HCT116 (cell line): ENCODE measurements around the gene GSTA1. TPM values are rescaled to one million over a fixed set of nuclear protein-coding genes. Genes with fewer than 3 reads are reported as not detected.
"Not testable (repeated sequence)": the region's sequence is repeated elsewhere in the genome, so short reads cannot be mapped to it uniquely, and the experiment has no call there.

Experiments used
- ATAC-seq: fragments of 200-7000 bp; cut with Tn5 transposase; 2 replicates; pipeline ENCODE4 v1.9.1; 2020; ENCODE audit warnings: mild to moderate bottlenecking, moderate library complexity
- BruUV-seq: library from RNA; stranded (reverse); fragments of 400-500 nt; replicated peaks from 2 replicates; lab custom pipeline; 2021; lab: Mats Ljungman, UMichigan
- CTCF ChIA-PET: fragments of 300-600 bp; sonication (Branson Sonifier 250); formaldehyde crosslinking; loops from one replicate; lab custom pipeline; 2021; ENCODE audit warnings: antibody characterized with exemption; lab: Charles Lee
- POLR2A ChIA-PET: fragments of 300-600, 350-600 bp; sonication (Branson Sonifier 250); formaldehyde crosslinking; loops from one replicate; lab custom pipeline; 2021; ENCODE audit warnings: antibody characterized with exemption; lab: Charles Lee
- RAD21 ChIA-PET, 2 experiments: fragments of 300-600 bp; sonication (Branson Sonifier 250); formaldehyde crosslinking; loops; one replicate each; lab custom pipeline; 2023; ENCODE audit warnings: low total read pairs in 2 of 2; ENCODE audit not compliant: uncharacterized antibody in 2 of 2, unreplicated experiment in 2 of 2, low non-redundant PET in 1 of 2; lab: Charles Lee
- DNase-seq: peaks from one replicate; pipeline ENCODE4 v3.0.0-alpha.2; 2010; ENCODE audit warnings: low read depth, low spot score
- H2AFZ ChIP-seq: fragments of 200-600 bp; shearing (Covaris generic), sonication (generic); 2 replicates; pipeline ENCODE4 v1.6.1; 2017; ENCODE audit warnings: low read depth, mixed run types, mixed read lengths, antibody characterized with exemption, low read length; ENCODE audit not compliant: poor library complexity, severe bottlenecking
- H3K27ac ChIP-seq: 2 replicates; pipeline ENCODE4 v1.5.1; 2012; ENCODE audit warnings: low read depth, low read length
- H3K27me3 ChIP-seq: fragments of 200-600 bp; sonication (generic); 2 replicates; pipeline ENCODE4 v1.6.1; 2016; ENCODE audit warnings: mixed run types, low read length, mixed read lengths; ENCODE audit not compliant: insufficient read depth
- H3K36me3 ChIP-seq, 2 experiments: fragments of 200-500 bp in 1 of 2; fragments of 200-600 bp in 1 of 2; sonication (Bioruptor generic) in 1 of 2; sonication (generic) in 1 of 2; 2 replicates each; pipeline versions ENCODE4 v1.5.1 to v1.6.1; 2014 to 2016; ENCODE audit warnings: low read length in 2 of 2, inconsistent platforms in 1 of 2, mixed read lengths in 1 of 2, mixed run types in 1 of 2; ENCODE audit not compliant: insufficient read depth in 2 of 2, control insufficient read depth in 1 of 2
- H3K4me1 ChIP-seq, 2 experiments: fragments of 200-600 bp in 1 of 2; sonication (generic) in 1 of 2; 2 replicates each; pipeline versions ENCODE4 v1.5.1 to v1.6.1; 2012 to 2017; ENCODE audit warnings: low read length in 2 of 2, inconsistent platforms in 1 of 2, mild to moderate bottlenecking in 1 of 2, mixed read lengths in 1 of 2, mixed run types in 1 of 2, moderate library complexity in 1 of 2; ENCODE audit not compliant: insufficient read depth in 2 of 2, control insufficient read depth in 1 of 2
- H3K4me2 ChIP-seq: fragments of 200-600 bp; sonication (generic); 2 replicates; pipeline ENCODE4 v1.6.1; 2017; ENCODE audit warnings: mixed run types, low read length, mixed read lengths
- H3K4me3 ChIP-seq, 2 experiments: fragments of 200-600 bp in 1 of 2; sonication (generic) in 1 of 2; replicated peaks in 1 of 2; 2 replicates each; pipeline ENCODE4 v1.5.1; 2011 to 2016; ENCODE audit warnings: low read length in 2 of 2, control low read depth in 1 of 2, low read depth in 1 of 2, mild to moderate bottlenecking in 1 of 2, mixed read lengths in 1 of 2, mixed run types in 1 of 2
- H3K79me2 ChIP-seq: fragments of 200-600 bp; sonication (generic); 2 replicates; pipeline ENCODE4 v1.6.1; 2017; ENCODE audit warnings: mild to moderate bottlenecking, mixed run types, low read length, moderate library complexity, mixed read lengths; ENCODE audit not compliant: insufficient read depth
- H3K9ac ChIP-seq: fragments of 200-600 bp; sonication (generic); 2 replicates; pipeline ENCODE4 v1.6.1; 2016; ENCODE audit warnings: low read length, mixed read lengths
- H3K9me2 ChIP-seq: fragments of 200-600 bp; sonication (generic), shearing (Covaris generic); 2 replicates; pipeline ENCODE4 v1.6.1; 2017; ENCODE audit warnings: mixed run types, mild to moderate bottlenecking, moderate library complexity; ENCODE audit not compliant: insufficient read depth
- H3K9me3 ChIP-seq, 2 experiments: fragments of 200-500 bp in 1 of 2; fragments of 200-600 bp in 1 of 2; sonication (Bioruptor generic) in 1 of 2; sonication (generic) in 1 of 2; 2 replicates each; pipeline ENCODE4 v1.6.1; 2014 to 2017; ENCODE audit warnings: low read length in 2 of 2, mixed read lengths in 2 of 2, inconsistent platforms in 1 of 2, low read depth in 1 of 2, mild to moderate bottlenecking in 1 of 2, mixed run types in 1 of 2, moderate library complexity in 1 of 2; ENCODE audit not compliant: control insufficient read depth in 1 of 2, insufficient read depth in 1 of 2
- H4K20me1 ChIP-seq: fragments of 200-600 bp; sonication (generic), shearing (Covaris generic); 2 replicates; pipeline ENCODE4 v1.6.1; 2017; ENCODE audit warnings: mixed run types, mild to moderate bottlenecking, moderate library complexity; ENCODE audit not compliant: insufficient read depth
- CBX3 ChIP-seq: IDR thresholded peaks from 2 replicates; pipeline ENCODE4 v1.6.1; 2012; ENCODE audit warnings: low read depth
- EGR1 ChIP-seq: IDR thresholded peaks from 2 replicates; pipeline ENCODE4 v1.6.1; 2012; ENCODE audit warnings: low read depth
- ELF1 ChIP-seq: IDR thresholded peaks from 2 replicates; pipeline ENCODE4 v1.6.1; 2012; ENCODE audit warnings: low read depth, borderline replicate concordance
- EZH2 ChIP-seq: fragments of 200-600 bp; sonication (generic); IDR thresholded peaks from 2 replicates; pipeline ENCODE4 v1.6.1; 2017; ENCODE audit warnings: antibody characterized with exemption, mixed run types
- FOSL1 ChIP-seq: IDR thresholded peaks from 2 replicates; pipeline ENCODE4 v1.6.1; 2012; ENCODE audit warnings: low read depth
- JUND ChIP-seq: IDR thresholded peaks from 2 replicates; pipeline ENCODE4 v1.6.1; 2012
- POLR2A ChIP-seq: IDR thresholded peaks from 2 replicates; pipeline ENCODE4 v1.7.0; 2011; ENCODE audit warnings: borderline replicate concordance; ENCODE audit not compliant: insufficient read depth, insufficient read length; ENCODE audit errors: extremely low read depth
- POLR2AphosphoS5 ChIP-seq: IDR thresholded peaks from 2 replicates; pipeline ENCODE4 v1.6.1; 2011; ENCODE audit warnings: mild to moderate bottlenecking, low read depth, low read length, moderate library complexity
- SRF ChIP-seq: IDR thresholded peaks from 2 replicates; pipeline ENCODE4 v1.6.1; 2012; ENCODE audit warnings: low read depth
- TCF7L2 ChIP-seq: IDR thresholded peaks from 2 replicates; pipeline ENCODE4 v1.7.0; 2011; ENCODE audit warnings: borderline replicate concordance, inconsistent platforms; ENCODE audit not compliant: insufficient read depth, insufficient read length; ENCODE audit errors: extremely low read depth
- ZBTB33 ChIP-seq: IDR thresholded peaks from 2 replicates; pipeline ENCODE4 v1.6.1; 2011; ENCODE audit warnings: mild to moderate bottlenecking, low read length, moderate library complexity; ENCODE audit not compliant: insufficient replicate concordance; ENCODE audit errors: extremely low read depth
- intact Hi-C: fragments of 100-400 bp; cut with micrococcal nuclease; formaldehyde crosslinking; loops from 2 replicates; pipeline ENCODE4 v1.10.0; 2022
- total RNA-seq: library from RNA; stranded (reverse); gene quantifications from one replicate; pipeline ENCODE4 v1.2.1, GENCODE V29; 2021; ENCODE audit not compliant: unreplicated experiment

Gene GSTA1
- total RNA-seq, 1 experiment from 2014 or later: 0.57 TPM

- H3K4me3 ChIP-seq, H4K20me1 ChIP-seq, H3K36me3 ChIP-seq, H2AFZ ChIP-seq, RAD21 ChIA-PET, H3K27me3 ChIP-seq, CTCF ChIA-PET, BruUV-seq, H3K9me3 ChIP-seq, POLR2A ChIA-PET, H3K9ac ChIP-seq, H3K9me2 ChIP-seq, H3K4me1 ChIP-seq, intact Hi-C loops, DNase-seq, H3K4me2 ChIP-seq, H3K27ac ChIP-seq, ATAC-seq, H3K79me2 ChIP-seq: not testable (repeated sequence)
Measured at GRCh38 chr6:52814545-52814944, 10.9 kb upstream of the GSTA1 start.

DNA sequence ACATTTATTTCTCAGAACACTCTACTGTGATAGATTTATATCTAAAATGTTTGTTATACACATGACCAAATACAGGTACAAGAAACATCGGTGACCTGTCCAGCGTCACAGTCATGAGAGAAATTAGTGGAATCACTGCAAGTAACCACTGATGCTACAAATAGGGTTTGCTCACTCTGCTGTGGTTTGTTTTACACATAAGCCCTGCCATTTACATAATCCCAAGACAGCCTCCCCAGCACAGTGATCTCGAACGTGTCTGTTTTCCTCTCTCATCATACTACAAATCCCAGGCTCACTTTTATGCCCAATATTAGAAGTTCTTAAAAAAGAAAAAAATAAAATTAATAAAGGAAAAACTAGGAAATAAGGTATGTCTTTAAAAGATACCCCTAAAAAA, 6.2 kb upstream of the GSTA1 start:
- DNase-seq, H4K20me1 ChIP-seq, H3K27ac ChIP-seq, CTCF ChIA-PET, BruUV-seq, H3K4me2 ChIP-seq, H3K9ac ChIP-seq, H2AFZ ChIP-seq, RAD21 ChIA-PET, intact Hi-C loops, H3K27me3 ChIP-seq, ATAC-seq, H3K36me3 ChIP-seq, POLR2A ChIA-PET, H3K4me3 ChIP-seq, H3K9me3 ChIP-seq, H3K4me1 ChIP-seq, H3K79me2 ChIP-seq, H3K9me2 ChIP-seq: not testable (repeated sequence)

GRCh38 chr6:52808660-52809059, 5.0 kb upstream of the GSTA1 start:
- Histone ChIP-seq H3K9me2 (no peaks in the 10 kb centered on the region), H3K27me3 (no peaks in the 10 kb centered on the region), H2AFZ (no peak overlapping the region), H3K9me3 (no peaks in the 10 kb centered on the region), H4K20me1 (no peaks in the 10 kb centered on the region), H3K4me3 (no peak overlapping the region), H3K36me3 (no peaks in the 10 kb centered on the region), H3K9ac (no peak overlapping the region), H3K4me2 (no peak overlapping the region), H3K4me1 (no peaks in the 10 kb centered on the region), H3K27ac (no peak overlapping the region), H3K79me2 (no peaks in the 10 kb centered on the region)
- no peak for DNase-seq
- ChIA-PET RAD21 (no interaction called here), CTCF (no interaction called here), POLR2A (no interaction called here)
- TF ChIP-seq EGR1: no peak
- TF ChIP-seq FOSL1: no peak
- no peak for TF ChIP-seq POLR2A
- no peak for TF ChIP-seq JUND
- TF ChIP-seq TCF7L2: no peak
- no peak for TF ChIP-seq SRF
- no peak for TF ChIP-seq CBX3
- TF ChIP-seq ZBTB33: no peak
- no peak for TF ChIP-seq ELF1
- TF ChIP-seq EZH2: no peak
- no peak for TF ChIP-seq POLR2AphosphoS5
- no peak for ATAC-seq
- intact Hi-C loops: no loop called here
- no TSS peak for BruUV-seq
